GM15510 (cell line): ENCODE measurements around the gene OTOF.

Experiments
- POLR2A ChIP-seq: IDR thresholded peaks from 3 replicates; pipeline ENCODE4 v1.6.1; 2011; ENCODE audit warnings: borderline replicate concordance; ENCODE audit not compliant: insufficient read length; ENCODE audit errors: extremely low read depth

OTOF gene

GRCh38 chr2:26510344-26510973 is 32.5 kb upstream of the OTOF start:
- TF ChIP-seq POLR2A = no peak

- no peak for TF ChIP-seq POLR2A
These were observed 31.2 kb upstream of the OTOF start for GRCh38 chr2:26509141-26509540.

DNA sequence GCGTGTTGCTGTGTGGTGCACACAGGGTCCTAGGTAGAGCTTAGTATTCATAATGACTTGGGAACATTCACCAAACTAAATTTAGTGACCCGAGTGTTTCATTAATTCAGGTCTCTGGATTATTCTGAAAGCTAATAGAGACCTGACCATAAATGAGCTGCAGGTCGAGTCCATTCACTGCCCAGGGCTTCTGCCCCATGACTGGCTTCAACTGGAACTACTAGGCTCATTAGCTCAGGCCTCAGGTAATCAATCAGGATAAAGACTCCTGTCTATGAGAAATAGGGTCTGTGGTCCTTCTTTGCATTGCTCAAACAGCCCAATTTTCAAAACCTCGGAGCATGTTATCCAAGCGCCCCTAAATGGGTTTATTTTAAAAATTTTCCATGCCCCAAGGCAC is 30.0 kb upstream of the OTOF start:
- no peak for TF ChIP-seq POLR2A

DNA sequence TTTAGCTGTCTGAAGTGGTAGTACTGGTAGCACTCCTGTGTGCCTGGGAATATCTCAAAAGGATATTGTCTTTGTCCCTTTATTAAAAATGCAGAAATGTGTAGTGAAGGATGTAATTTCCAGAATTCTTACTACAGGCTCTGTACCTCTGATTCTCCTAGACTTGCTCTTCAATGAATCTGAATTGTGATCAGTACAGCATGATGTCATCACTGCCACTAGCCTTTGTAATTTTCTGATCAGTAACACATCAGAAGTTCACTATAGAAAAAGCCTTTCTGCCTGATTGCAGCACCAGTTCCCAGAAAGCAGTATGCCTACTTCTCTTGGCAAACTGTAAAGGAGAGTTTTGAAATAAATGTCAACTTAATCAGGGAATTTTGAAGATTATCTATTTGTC is 29.2 kb upstream of the OTOF start:
- TF ChIP-seq POLR2A = no peak

GRCh38 chr2:26506279-26506678 is 28.4 kb upstream of the OTOF start:
- no peak for TF ChIP-seq POLR2A

DNA sequence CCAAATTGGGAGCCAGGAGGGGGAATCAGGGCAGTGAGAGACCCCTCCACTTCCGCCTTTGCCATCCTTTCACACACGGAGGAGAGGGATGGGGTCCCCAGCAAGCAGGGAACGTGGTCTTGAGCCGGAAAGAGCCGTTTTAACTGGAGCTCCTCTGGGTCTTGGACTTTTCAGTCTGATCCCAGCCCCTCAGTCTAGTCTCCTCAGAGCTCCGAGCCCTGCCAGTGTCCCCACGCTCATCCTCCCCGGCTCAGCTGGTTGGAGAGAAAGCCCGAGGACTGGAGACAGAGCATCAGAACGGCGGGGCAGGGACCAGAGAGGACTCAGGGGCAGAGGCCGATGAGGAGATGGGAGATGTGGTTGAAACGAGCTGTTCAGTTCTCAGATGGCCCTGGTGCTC is 26.1 kb upstream of the OTOF start:
- no peak for TF ChIP-seq POLR2A

DNA sequence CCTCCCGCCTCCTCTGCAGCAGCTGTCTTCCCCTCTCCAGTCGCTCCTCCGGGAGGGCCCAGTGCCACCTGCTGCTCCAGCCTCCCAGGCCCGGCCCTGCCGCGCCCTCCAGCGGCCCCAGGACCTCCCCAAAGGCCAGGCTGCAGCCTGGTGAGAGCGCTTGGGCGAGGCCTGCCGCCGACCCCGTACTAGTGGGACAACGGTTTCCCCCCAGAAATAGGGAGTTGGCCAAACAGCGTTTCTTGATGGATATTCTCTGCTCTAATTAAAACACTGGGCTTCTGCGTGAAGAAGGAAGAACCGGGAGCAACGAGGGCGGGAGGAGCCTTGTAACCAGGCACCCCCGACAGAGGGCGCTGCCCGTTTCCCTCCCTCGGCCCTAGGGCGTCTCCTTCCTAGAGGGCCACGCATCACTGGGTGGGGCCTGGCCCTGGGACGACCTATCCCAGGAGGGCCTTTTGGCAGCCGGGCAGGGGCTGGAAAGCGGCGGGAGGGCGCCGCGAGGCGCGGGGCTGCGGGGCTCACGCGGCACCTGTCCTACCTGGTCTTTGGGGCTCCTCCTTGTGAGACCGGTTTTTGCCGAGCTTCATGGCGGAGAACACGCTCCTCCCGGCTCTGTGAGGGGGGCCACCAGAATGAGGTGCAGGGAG is 25.4 kb upstream of the OTOF start:
- no peak for TF ChIP-seq POLR2A

DNA sequence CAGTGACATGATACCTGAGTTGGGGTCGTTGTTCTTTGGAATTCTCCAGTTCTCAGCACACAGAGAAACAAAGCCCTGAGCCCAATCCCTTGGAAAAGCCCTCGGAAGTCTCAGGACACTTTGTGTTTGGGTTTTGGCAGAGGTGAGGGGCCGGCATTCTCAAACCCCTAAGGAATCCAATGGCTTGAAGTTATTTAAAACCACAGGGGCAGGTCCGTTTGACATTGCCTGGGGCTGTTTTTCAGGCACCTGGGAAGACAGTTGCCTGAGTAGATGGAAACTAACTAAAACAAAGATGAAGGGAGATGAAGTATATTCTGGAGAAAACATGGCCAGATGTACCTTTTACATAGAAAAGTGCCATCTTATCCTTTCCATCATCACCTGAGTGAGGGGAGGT is 22.5 kb upstream of the OTOF start:
- TF ChIP-seq POLR2A = no peak

DNA sequence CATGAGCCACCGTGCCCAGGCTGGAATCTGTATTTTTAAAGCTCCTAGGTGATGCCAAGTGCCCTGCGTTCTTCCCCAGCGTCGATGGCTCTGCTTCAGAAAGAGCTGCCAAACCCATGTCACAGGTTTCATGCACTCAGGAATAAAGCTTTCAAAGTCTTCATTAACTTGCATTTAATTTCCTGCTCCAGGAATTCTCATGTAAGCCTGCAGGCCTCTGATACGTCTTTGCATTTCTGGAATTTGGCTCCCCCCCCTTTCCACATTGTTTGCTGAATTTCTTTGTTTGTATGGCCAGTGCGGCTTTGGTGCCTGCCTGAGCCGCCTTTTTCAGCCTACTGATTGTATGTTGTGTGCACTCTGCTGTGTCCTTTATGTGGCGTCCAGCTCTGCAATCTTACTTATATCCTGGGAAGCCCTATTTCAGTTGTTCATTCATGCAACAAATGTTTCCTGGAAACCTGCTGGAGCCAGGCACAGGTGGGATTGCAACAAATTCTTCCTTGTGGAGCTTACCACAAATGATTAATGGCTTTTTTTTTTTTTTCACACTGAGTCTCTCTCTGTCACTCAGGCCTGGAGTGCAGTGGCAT is 17.9 kb upstream of the OTOF start:
- no peak for TF ChIP-seq POLR2A

- no peak for TF ChIP-seq POLR2A
These were observed 17.0 kb upstream of the OTOF start for GRCh38 chr2:26494891-26495290.

DNA sequence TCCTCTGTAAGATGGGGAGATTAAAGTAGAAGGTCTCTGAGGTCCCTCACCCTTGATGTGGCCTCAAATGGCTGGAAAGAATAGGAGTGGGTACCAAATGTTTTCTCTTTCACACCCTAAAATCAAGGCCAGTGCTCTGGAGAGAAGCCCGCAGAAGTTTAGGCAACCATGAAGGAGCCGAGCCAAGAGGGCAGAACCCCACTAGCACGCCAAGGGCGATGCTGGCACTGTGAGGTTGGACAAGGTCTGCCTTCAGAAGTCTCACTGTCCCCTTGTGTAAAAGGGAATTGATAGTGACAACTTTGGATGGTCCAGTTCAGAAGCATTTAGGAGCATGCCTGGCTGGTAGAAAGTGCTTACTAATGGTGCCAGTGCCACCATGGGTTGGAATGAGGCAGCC is 16.3 kb upstream of the OTOF start:
- no peak for TF ChIP-seq POLR2A

DNA sequence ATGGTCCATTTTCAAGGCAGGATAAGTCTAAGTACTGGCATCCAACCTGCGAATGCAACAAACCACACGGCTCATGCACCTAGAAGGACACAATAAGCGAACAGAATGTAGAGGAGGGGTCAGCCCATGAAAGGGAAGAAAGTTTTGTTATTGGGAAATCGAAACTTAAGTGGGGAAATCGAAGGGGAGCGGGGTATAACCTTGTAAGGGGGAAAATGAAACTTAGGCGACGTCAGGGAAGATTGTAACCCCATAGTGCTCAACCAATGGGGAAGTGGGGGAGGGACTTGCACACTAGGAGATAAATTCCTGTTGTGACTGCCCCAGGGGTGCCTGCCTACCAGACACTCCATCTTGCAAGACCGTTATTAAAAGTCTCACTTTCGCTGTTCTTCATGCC is 15.6 kb upstream of the OTOF start:
- no peak for TF ChIP-seq POLR2A

GRCh38 chr2:26492749-26493515 is 15.0 kb upstream of the OTOF start:
- TF ChIP-seq POLR2A = no peak

DNA sequence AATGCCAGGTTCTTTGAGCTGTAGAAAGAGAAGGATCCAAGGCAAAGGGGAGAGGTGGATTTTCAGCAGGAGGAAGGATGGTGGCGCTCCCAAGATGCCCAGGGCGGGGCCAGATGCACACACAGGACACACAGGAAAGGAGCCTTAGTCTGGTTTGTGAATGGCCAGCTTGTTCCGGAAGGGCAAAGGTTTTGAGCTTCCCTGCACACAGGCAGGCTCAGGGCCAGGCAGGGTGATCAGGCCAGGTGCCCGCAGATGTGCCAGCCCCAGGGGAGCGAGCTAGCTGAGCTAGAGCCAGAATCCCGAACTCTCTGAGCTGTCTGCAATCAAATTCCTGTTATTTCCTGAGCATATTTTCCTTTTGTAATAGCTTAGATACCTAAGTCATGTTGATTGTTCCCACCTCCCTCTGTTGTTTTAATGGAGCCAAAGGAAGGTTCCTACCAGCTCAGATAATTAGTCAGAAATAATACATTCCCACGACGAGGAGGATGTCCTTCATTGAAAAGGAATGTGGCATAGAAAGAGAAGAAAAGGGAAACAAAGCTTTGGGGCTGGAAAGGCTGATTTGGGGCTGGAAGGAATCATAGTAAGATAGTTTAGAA is 13.7 kb upstream of the OTOF start:
- no peak for TF ChIP-seq POLR2A

GRCh38 chr2:26489213-26489850 is 11.4 kb upstream of the OTOF start:
- no peak for TF ChIP-seq POLR2A
